A673 (cell line): Measurements from ENCODE around the gene SH3BGRL3. TPM values are rescaled to one million over a fixed set of nuclear protein-coding genes. Genes with fewer than 3 reads are reported as not detected.

Experiments
- BruUV-seq: library from RNA; stranded (reverse); fragments of 400-500 nt; replicated peaks from 2 replicates; lab custom pipeline; 2021; lab: Mats Ljungman, UMichigan
- CTCF ChIA-PET: fragments of 300-600 bp; sonication (Branson Sonifier 250); formaldehyde crosslinking; loops from one replicate; lab custom pipeline; 2022; ENCODE audit warnings: antibody characterized with exemption; lab: Charles Lee
- POLR2A ChIA-PET: fragments of 300-600 bp; sonication (Branson Sonifier 250); formaldehyde crosslinking; loops from one replicate; lab custom pipeline; 2022; ENCODE audit warnings: antibody characterized with exemption; ENCODE audit not compliant: low non-redundant PET; lab: Charles Lee
- DNase-seq: peaks from one replicate; pipeline ENCODE4 v3.0.0-alpha.2; 2015; ENCODE audit warnings: low spot score
- H3K27ac ChIP-seq: fragments of 200-600 bp; sonication (generic); 2 replicates; pipeline ENCODE4 v1.5.1; 2016; ENCODE audit warnings: mixed run types, low read depth, mild to moderate bottlenecking, mixed read lengths, antibody characterized with exemption, low read length; ENCODE audit not compliant: poor library complexity, severe bottlenecking
- H3K27me3 ChIP-seq: fragments of 200-600 bp; sonication (generic); replicated peaks from 2 replicates; pipeline ENCODE4 v1.6.1; 2017; ENCODE audit warnings: mixed run types, low read depth, mild to moderate bottlenecking, mixed read lengths, antibody characterized with exemption, low read length; ENCODE audit not compliant: insufficient read depth, poor library complexity
- H3K36me3 ChIP-seq: fragments of 200-600 bp; sonication (generic); 2 replicates; pipeline ENCODE4 v1.6.1; 2016; ENCODE audit warnings: mixed run types, mild to moderate bottlenecking, mixed read lengths, antibody characterized with exemption, low read length; ENCODE audit not compliant: insufficient read depth, poor library complexity, severe bottlenecking
- H3K4me1 ChIP-seq: fragments of 200-600 bp; sonication (generic); 2 replicates; pipeline ENCODE4 v1.6.1; 2017; ENCODE audit warnings: mixed run types, mild to moderate bottlenecking, mixed read lengths, antibody characterized with exemption, low read length; ENCODE audit not compliant: insufficient read depth, poor library complexity, severe bottlenecking
- H3K4me3 ChIP-seq: fragments of 200-600 bp; sonication (generic); 2 replicates; pipeline ENCODE4 v1.5.1; 2016; ENCODE audit warnings: low read depth, mixed run types, mild to moderate bottlenecking, mixed read lengths, low read length; ENCODE audit not compliant: poor library complexity, severe bottlenecking
- H3K9me3 ChIP-seq: fragments of 200-600 bp; sonication (generic); 2 replicates; pipeline ENCODE4 v1.6.1; 2016; ENCODE audit warnings: mixed run types, low read depth, mild to moderate bottlenecking, mixed read lengths, antibody characterized with exemption, low read length; ENCODE audit not compliant: poor library complexity, severe bottlenecking
- CTCF ChIP-seq: fragments of 300-800, 200-600 bp; sonication (generic); conservative IDR thresholded peaks from 2 replicates; pipeline ENCODE4 v1.5.1; 2017; ENCODE audit warnings: low read depth, mild to moderate bottlenecking, antibody characterized with exemption, low read length, moderate library complexity, mixed read lengths
- EZH2 ChIP-seq: fragments of 200-600 bp; sonication (generic); IDR thresholded peaks from 2 replicates; pipeline ENCODE4 v1.6.1; 2017; ENCODE audit warnings: borderline replicate concordance, low read depth, mild to moderate bottlenecking, mixed read lengths, antibody characterized with exemption, low read length; ENCODE audit not compliant: poor library complexity, severe bottlenecking
- intact Hi-C: fragments of 100-400 bp; cut with micrococcal nuclease; formaldehyde crosslinking; loops from one replicate; pipeline ENCODE4 v1.10.0; 2022; ENCODE audit not compliant: unreplicated experiment
- total RNA-seq: library from RNA; stranded (reverse); gene quantifications from 2 replicates; pipeline ENCODE4 v1.2.3, GENCODE V29; 2021

Gene SH3BGRL3
- total RNA-seq, 1 experiment from 2014 or later, result 138 TPM

DNA sequence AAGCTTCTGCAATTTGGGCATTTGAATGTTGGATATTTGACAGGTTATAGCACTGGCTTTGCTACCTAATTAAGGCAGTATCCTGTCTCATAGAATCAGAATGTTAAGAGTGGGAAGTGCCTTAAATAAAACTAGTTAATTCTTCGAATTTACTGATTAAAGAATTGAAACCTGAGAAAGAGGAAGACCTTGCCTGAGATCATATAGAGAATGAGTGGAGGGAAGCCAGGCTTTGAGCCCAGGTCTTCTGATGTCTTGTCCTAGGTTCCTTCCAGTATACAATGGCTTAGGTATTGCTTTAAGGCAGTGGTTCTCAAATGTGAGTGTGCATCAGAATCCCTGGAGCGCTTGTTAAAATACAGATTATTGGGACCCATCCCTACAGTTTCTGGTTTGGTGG lies 20.9 kb upstream of the SH3BGRL3 start:
- no peak for TF ChIP-seq EZH2
- Histone ChIP-seq H3K4me1 (no peaks in the 10 kb centered on the region), H3K27ac (no peak overlapping the region), H3K9me3 (no peaks in the 10 kb centered on the region), H3K4me3 (no peak overlapping the region), H3K27me3 (no peaks in the 10 kb centered on the region), H3K36me3 (peaks cover 79% of the 10 kb centered on the region)
- intact Hi-C loops, result no loop called here
- DNase-seq, result no peak
- no TSS peak for BruUV-seq
- CTCF ChIA-PET, result no interaction called here
- POLR2A ChIA-PET, result no interaction called here

GRCh38 chr1:26259578-26259977 lies 20.3 kb upstream of the SH3BGRL3 start:
- no peak for DNase-seq
- no peak overlapping the region for H3K27ac ChIP-seq
- no peaks in the 10 kb centered on the region for H3K9me3 ChIP-seq
- ChIA-PET POLR2A (no interaction called here), CTCF (no interaction called here)
- H3K4me1 ChIP-seq, result no peaks in the 10 kb centered on the region
- no peaks in the 10 kb centered on the region for H3K27me3 ChIP-seq
- intact Hi-C loops, result no loop called here
- no peak for TF ChIP-seq CTCF
- TF ChIP-seq EZH2, result no peak
- no peak overlapping the region for H3K4me3 ChIP-seq
- BruUV-seq, result no TSS peak
- H3K36me3 ChIP-seq, result peaks cover 85% of the 10 kb centered on the region

DNA sequence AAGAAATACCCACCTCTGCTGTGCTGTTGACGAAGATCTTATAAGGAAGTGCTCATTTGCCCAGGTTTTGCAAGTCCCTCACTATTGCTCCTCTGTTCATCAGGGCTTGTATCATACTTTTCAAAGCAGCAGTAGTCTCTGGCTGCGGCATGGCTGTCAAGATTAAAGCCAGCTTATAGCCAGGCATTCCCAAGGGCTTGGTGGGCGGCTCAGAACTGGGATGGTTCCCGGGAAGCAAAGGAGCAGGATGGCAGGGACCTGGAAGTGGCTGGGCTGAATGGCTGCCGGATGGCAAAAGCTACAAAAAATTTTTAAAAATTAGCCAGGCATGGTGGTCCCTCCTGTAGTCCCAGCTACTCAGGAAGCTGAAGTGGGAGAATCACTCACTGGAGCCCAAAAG lies 16.7 kb upstream of the SH3BGRL3 start:
- BruUV-seq, result no TSS peak
- Histone ChIP-seq H3K4me1 (no peaks in the 10 kb centered on the region), H3K27me3 (no peaks in the 10 kb centered on the region), H3K27ac (no peak overlapping the region), H3K36me3 (peaks cover 81% of the 10 kb centered on the region), H3K4me3 (no peak overlapping the region), H3K9me3 (peaks cover 3% of the 10 kb centered on the region)
- ChIA-PET CTCF (no interaction called here), POLR2A (no interaction called here)
- DNase-seq, result no peak
- intact Hi-C loops, result no loop called here
- no peak for TF ChIP-seq EZH2

- intact Hi-C loops, result no loop called here
- POLR2A ChIA-PET, result no interaction called here
- Histone ChIP-seq H3K4me3 (no peak overlapping the region), H3K27me3 (no peaks in the 10 kb centered on the region), H3K9me3 (peaks cover 15% of the 10 kb centered on the region), H3K27ac (no peak overlapping the region), H3K4me1 (no peaks in the 10 kb centered on the region), H3K36me3 (peaks cover 82% of the 10 kb centered on the region)
- no peak for DNase-seq
- no peak for TF ChIP-seq EZH2
- TF ChIP-seq CTCF, result no peak
- CTCF ChIA-PET, result no interaction called here
- no TSS peak for BruUV-seq
Observed at GRCh38 chr1:26265405-26265804, 14.5 kb upstream of the SH3BGRL3 start.
